Psoas muscle (tissue), 8 donors: ENCODE measurements around the gene PDZD4. TPM values are rescaled to one million over a fixed set of nuclear protein-coding genes. Genes with fewer than 3 reads are reported as not detected.

Source experiments
- ATAC-seq, 4 donors: fragments of 200-7000 bp; cut with Tn5 transposase; one replicate each; pipeline ENCODE4 v1.9.1; 2020; ENCODE audit warnings: moderate library complexity in 3 of 4, mild to moderate bottlenecking in 2 of 4
- DNase-seq, 2 donors: peaks; one replicate each; pipeline ENCODE4 v3.0.0-alpha.2; 2020
- H3K27ac ChIP-seq: fragments of 200-600 bp; one replicate; pipeline ENCODE4 v1.8.0; 2022
- H3K27me3 ChIP-seq, 3 donors: fragments of 200-600 bp in 1 of 3; one replicate each; pipeline versions ENCODE4 v1.6.1 to v1.8.0; 2013 to 2022; ENCODE audit warnings: low read length in 2 of 3, mild to moderate bottlenecking in 2 of 3, moderate library complexity in 1 of 3; ENCODE audit not compliant: insufficient read depth in 3 of 3
- H3K36me3 ChIP-seq, 2 donors: fragments of 200-600 bp in 1 of 2; one replicate each; pipeline versions ENCODE4 v1.6.1 to v1.8.0; 2013 to 2022; ENCODE audit warnings: low read depth in 1 of 2, mild to moderate bottlenecking in 1 of 2, moderate library complexity in 1 of 2; ENCODE audit not compliant: insufficient read depth in 1 of 2
- H3K4me1 ChIP-seq: fragments of 200-600 bp; one replicate; pipeline ENCODE4 v1.8.0; 2022
- H3K4me3 ChIP-seq: fragments of 200-600 bp; one replicate; pipeline ENCODE4 v1.8.0; 2022; ENCODE audit warnings: mild to moderate bottlenecking
- H3K9me3 ChIP-seq: fragments of 200-600 bp; one replicate; pipeline ENCODE4 v1.8.0; 2022
- CTCF ChIP-seq: fragments of 200-600 bp; IDR thresholded peaks from one replicate; pipeline ENCODE4 v1.8.0; 2022; ENCODE audit warnings: antibody characterized with exemption
- WGBS, 3 donors: extraction: QIAGEN DNeasy Blood & Tissue Kit; methylation state at CpG; one replicate each; pipeline versions ENCODE4 v1.1.6 to v1.1.7; 2013; 5-methylcytosine and 5-hydroxymethylcytosine counted together
- intact Hi-C, 2 donors: fragments of 100-400 bp; cut with DNase I; formaldehyde crosslinking; loops; one replicate each; pipeline versions ENCODE4 v1.11.0 to v1.14.2; 2022
- polyA plus RNA-seq, 3 donors: library from polyadenylated mRNA; stranded (reverse); fragments of 200-250 nt; gene quantifications; one replicate each; pipeline ENCODE4 v1.2.3, GENCODE V29; 2013
- total RNA-seq, 4 donors: library from RNA; stranded (reverse); fragmentation: NEBNext Ultra II Directional in 2 of 4; extraction: Animal tissue kit (Norgen Biotek cat#: 25700) in 2 of 4; gene quantifications; one replicate each; pipeline versions ENCODE4 v1.2.1 to v1.2.4, GENCODE V29; 2021 to 2023
- donor health status: healthy with polysubstance abuse.
- donor health status: DM: no; HTN: no; CAD: no; lungs with moderate emphysema.
- donor health status: Bipolar disorder and iron deficiency.
- donor health status: healthy.
- donor health status: DM: yes; HTN: yes; CAD: no.
- donor health status: DM: no; HTN: no; CAD: no.
- donor health status: DM: no; HTN: no; CAD: no.
- donor health status: DM: yes; HTN: yes; CAD: no.

The PDZD4 gene
- total and polyA plus RNA-seq, 7 donors, result 0.50 to 2.1 (median 1.3) TPM

- H3K4me3 ChIP-seq, result no peak overlapping the region
- no peak for TF ChIP-seq CTCF
- H3K4me1 ChIP-seq, result no peaks in the 10 kb centered on the region
- no peak for DNase-seq
- WGBS, 3 donors, result 64 to 75% (median 68%) methylated on average over 5 to 7 of the region's 7 CpGs
- H3K27me3 ChIP-seq, result no peaks in the 10 kb centered on the region
- peak; percentile 2 to 20 (median 12) for ATAC-seq
- peaks cover 4 to 13% of the 10 kb centered on the region in 2 donors for H3K36me3 ChIP-seq
- no peaks in the 10 kb centered on the region for H3K9me3 ChIP-seq
- intact Hi-C loops, result no loop called here
- no peak overlapping the region for H3K27ac ChIP-seq
Measured at GRCh38 chrX:153800746-153801145, 29.6 kb downstream of the PDZD4 start.

GRCh38 chrX:153800177-153800722 lies 30.1 kb downstream of the PDZD4 start:
- DNase-seq, result no peak
- Histone ChIP-seq H3K9me3 (no peaks in the 10 kb centered on the region), H3K27me3 (no peaks in the 10 kb centered on the region), H3K4me3 (no peak overlapping the region), H3K36me3 (peaks cover 4 to 13% of the 10 kb centered on the region in 2 donors), H3K27ac (no peak overlapping the region), H3K4me1 (peaks cover 5% of the 10 kb centered on the region)
- peak; percentile 22 to 44 (median 34) for ATAC-seq
- intact Hi-C loops, result no loop called here
- WGBS, 3 donors, result 40 to 60% (median 52%) methylated on average over 12 to 16 of the region's 16 CpGs
- TF ChIP-seq CTCF, result no peak

DNA sequence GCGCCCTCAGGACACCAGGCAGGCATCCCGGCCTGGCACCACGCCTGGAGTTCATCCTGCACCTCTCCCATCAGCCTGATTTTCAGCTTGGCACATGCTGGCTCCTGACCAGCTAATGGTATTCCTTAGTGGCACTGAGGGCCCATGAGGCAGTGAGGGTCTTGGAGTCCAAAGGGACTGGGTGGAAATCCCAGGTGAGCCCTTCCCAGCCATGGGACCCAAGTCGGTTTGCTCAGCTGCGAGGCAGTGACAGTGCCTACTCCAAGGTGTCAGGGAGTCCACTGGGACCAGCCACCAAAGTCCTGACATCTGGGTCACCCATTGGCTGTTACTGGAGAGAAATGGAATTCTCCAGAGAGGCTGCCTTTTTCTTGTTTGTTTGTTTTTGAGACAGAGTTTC lies 31.0 kb downstream of the PDZD4 start:
- Histone ChIP-seq H3K9me3 (no peaks in the 10 kb centered on the region), H3K27me3 (no peaks in the 10 kb centered on the region), H3K27ac (no peak overlapping the region), H3K36me3 (peaks cover 4 to 13% of the 10 kb centered on the region in 2 donors), H3K4me3 (no peak overlapping the region), H3K4me1 (peaks cover 5% of the 10 kb centered on the region)
- no peak for ATAC-seq
- intact Hi-C loops, result no loop called here
- no peak for TF ChIP-seq CTCF
- 82 to 90% (median 86%) methylated on average over 5 of the region's 5 CpGs for WGBS, 3 donors
- DNase-seq, result no peak

DNA sequence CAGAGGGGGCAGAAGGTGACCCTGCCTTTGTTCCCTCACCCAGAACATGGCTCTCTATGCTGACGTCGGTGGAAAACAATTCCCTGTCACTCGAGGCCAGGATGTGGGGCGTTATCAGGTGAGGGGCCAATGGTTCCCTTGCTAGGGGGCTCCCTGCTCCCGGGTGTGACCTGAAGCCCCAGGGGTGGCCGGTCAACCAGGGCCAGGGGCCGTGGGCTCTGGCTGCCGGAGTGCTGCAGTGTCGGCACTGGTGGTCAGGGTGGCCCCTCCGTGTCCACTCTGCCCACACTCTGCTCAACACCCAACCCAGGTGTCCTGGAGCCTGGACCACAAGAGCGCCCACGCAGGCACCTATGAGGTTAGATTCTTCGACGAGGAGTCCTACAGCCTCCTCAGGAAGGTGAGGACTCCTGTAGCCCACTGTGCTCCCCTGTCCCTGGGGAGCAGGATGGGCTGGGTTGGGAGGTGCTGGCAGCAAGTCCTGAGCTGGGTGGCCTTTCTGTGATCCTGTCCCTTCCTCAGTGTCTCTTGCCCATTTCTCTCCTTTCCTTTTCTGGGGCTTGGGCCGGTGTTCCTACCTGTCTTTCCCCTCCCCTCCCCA lies 32.8 kb downstream of the PDZD4 start:
- H3K9me3 ChIP-seq, result no peaks in the 10 kb centered on the region
- intact Hi-C loops, result no loop called here

More for the DNA sequence above, 32.8 kb downstream of the PDZD4 start:
- peaks cover 4 to 13% of the 10 kb centered on the region in 2 donors for H3K36me3 ChIP-seq
- DNase-seq (no peak), ATAC-seq (no peak)
- no peak for TF ChIP-seq CTCF
- no peak overlapping the region for H3K4me3 ChIP-seq
- WGBS, 3 donors, result 82 to 90% (median 89%) methylated on average over 11 to 15 of the region's 15 CpGs
- H3K27me3 ChIP-seq, result no peaks in the 10 kb centered on the region
- no peak overlapping the region for H3K27ac ChIP-seq
- H3K4me1 ChIP-seq, result peaks cover 10% of the 10 kb centered on the region
